Colonic mucosa (tissue), 4 donors: ENCODE measurements around the gene LAMA5. TPM values are rescaled to one million over a fixed set of nuclear protein-coding genes. Genes with fewer than 3 reads are reported as not detected.
A peak's percentile ranks its signal among the peaks of the same experiment; 100 is the strongest.

Experiments
- DNase-seq: peaks from one replicate; pipeline ENCODE4 v3.0.0-alpha.2; 2020
- H3K27ac ChIP-seq: fragments of 200-600 bp; one replicate; pipeline ENCODE4 v1.8.0; 2021
- H3K27me3 ChIP-seq: fragments of 200-600 bp; one replicate; pipeline ENCODE4 v1.8.0; 2021
- H3K36me3 ChIP-seq: fragments of 200-600 bp; one replicate; pipeline ENCODE4 v1.8.0; 2021
- H3K4me1 ChIP-seq: fragments of 200-600 bp; one replicate; pipeline ENCODE4 v1.8.0; 2021; ENCODE audit warnings: mild to moderate bottlenecking
- H3K4me3 ChIP-seq: fragments of 200-600 bp; one replicate; pipeline ENCODE4 v1.8.0; 2021
- H3K9ac ChIP-seq, 2 donors: one replicate each; pipeline ENCODE4 v1.7.0; 2013; ENCODE audit warnings: control low read depth in 2 of 2, low read depth in 2 of 2, low read length in 2 of 2
- H3K9me3 ChIP-seq: fragments of 200-600 bp; one replicate; pipeline ENCODE4 v1.8.0; 2021
- CTCF ChIP-seq: fragments of 200-600 bp; IDR thresholded peaks from one replicate; pipeline ENCODE4 v1.8.0; 2022; ENCODE audit warnings: antibody characterized with exemption, mild to moderate bottlenecking
- intact Hi-C: fragments of 100-400 bp; cut with DNase I; formaldehyde crosslinking; loops from one replicate; pipeline ENCODE4 v1.14.1; 2022
- total RNA-seq, 2 donors: library from RNA; stranded (reverse); fragmentation: NEBNext Ultra II Directional in 1 of 2; extraction: Animal tissue kit (Norgen Biotek cat#: 25700) in 1 of 2; gene quantifications; one replicate each; pipeline ENCODE4 v1.2.1, GENCODE V29; 2021
- donor health status: healthy.
- donor health status: DM: no; HTN: no; CAD: no.
- donor health status: DM: no; HTN: no; CAD: no.

The LAMA5 gene
- total RNA-seq, 2 donors from 2014 or later = 32.5 to 35.5 TPM

- Histone ChIP-seq H3K4me3 (no peak overlapping the region), H3K4me1 (peaks cover 19% of the 10 kb centered on the region), H3K36me3 (no peaks in the 10 kb centered on the region), H3K9ac (no peak overlapping the region), H3K27me3 (peaks cover 26% of the 10 kb centered on the region), H3K27ac (no peak overlapping the region), H3K9me3 (no peaks in the 10 kb centered on the region)
- TF ChIP-seq CTCF = no peak
- intact Hi-C loops = no loop called here
- DNase-seq = no peak
Measured at GRCh38 chr20:62363920-62364851, 2.9 kb downstream of the LAMA5 start.

GRCh38 chr20:62362991-62363919, 3.9 kb downstream of the LAMA5 start:
- H3K9me3 ChIP-seq = no peaks in the 10 kb centered on the region
- H3K36me3 ChIP-seq = no peaks in the 10 kb centered on the region
- no peak for TF ChIP-seq CTCF
- H3K4me3 ChIP-seq = no peak overlapping the region
- peak overlapping the region in 1 of 2 donors; percentile 43 for H3K9ac ChIP-seq
- intact Hi-C loops = no loop called here
- DNase-seq = no peak
- H3K27me3 ChIP-seq = peaks cover 16% of the 10 kb centered on the region
- no peak overlapping the region for H3K27ac ChIP-seq
- peaks cover 14% of the 10 kb centered on the region for H3K4me1 ChIP-seq

GRCh38 chr20:62362590-62362940, 4.5 kb downstream of the LAMA5 start:
- Histone ChIP-seq H3K4me3 (no peak overlapping the region), H3K27me3 (peaks cover 9% of the 10 kb centered on the region), H3K36me3 (no peaks in the 10 kb centered on the region), H3K27ac (no peak overlapping the region), H3K4me1 (peaks cover 8% of the 10 kb centered on the region), H3K9ac (no peak overlapping the region), H3K9me3 (no peaks in the 10 kb centered on the region)
- intact Hi-C loops = no loop called here
- TF ChIP-seq CTCF = no peak
- no peak for DNase-seq

GRCh38 chr20:62361799-62362589, 5.1 kb downstream of the LAMA5 start:
- H3K4me1 ChIP-seq = peaks cover 5% of the 10 kb centered on the region
- no peaks in the 10 kb centered on the region for H3K9me3 ChIP-seq
- H3K27ac ChIP-seq = no peak overlapping the region
- H3K4me3 ChIP-seq = no peak overlapping the region
- H3K9ac ChIP-seq = no peak overlapping the region
- DNase-seq = no peak
- no peak for TF ChIP-seq CTCF
- peaks cover 6% of the 10 kb centered on the region for H3K27me3 ChIP-seq
- no peaks in the 10 kb centered on the region for H3K36me3 ChIP-seq
- intact Hi-C loops = no loop called here
